Measurements from ENCODE around the gene NFKBIZ.

- TF ChIP-seq FOXP4 (CRISPR knock-in tag; IDR thresholded peaks at IDR 0.05) (no peak), CTCF (IDR thresholded peaks at IDR 0.05) (no peak), CBFB (CRISPR knock-in tag; IDR thresholded peaks at IDR 0.05; ENCODE audit: low read depth) (no peak), JUN (CRISPR knock-in tag; IDR thresholded peaks at IDR 0.05) (no peak), ZNF317 (CRISPR knock-in tag; IDR thresholded peaks at IDR 0.05; ENCODE audit: borderline replicate concordance, low read depth) (no peak), NFYB (CRISPR knock-in tag; conservative IDR thresholded peaks at IDR 0.05; ENCODE audit: low read depth) (no peak), ZNF512 (CRISPR knock-in tag; IDR thresholded peaks at IDR 0.05; ENCODE audit: borderline replicate concordance) (no peak), NR3C1 (CRISPR knock-in tag; conservative IDR thresholded peaks at IDR 0.05; ENCODE audit: low read depth) (no peak)
Observed at GRCh38 chr3:101852983-101853840, 3.9 kb downstream of the NFKBIZ start.

Measured in WTC11 (cell line).